HG03378 (cell line): ENCODE measurements around the gene GNAI1.

Experiments used
- ATAC-seq: cut with Tn5 transposase; IDR thresholded peaks from one replicate; pipeline ENCODE4 v1.9.1; 2021; ENCODE audit warnings: mild to moderate bottlenecking, moderate library complexity; ENCODE audit not compliant: unreplicated experiment

Gene GNAI1

GRCh38 chr7:80244206-80244916, 109.7 kb downstream of the GNAI1 start:
- no peak for ATAC-seq

DNA sequence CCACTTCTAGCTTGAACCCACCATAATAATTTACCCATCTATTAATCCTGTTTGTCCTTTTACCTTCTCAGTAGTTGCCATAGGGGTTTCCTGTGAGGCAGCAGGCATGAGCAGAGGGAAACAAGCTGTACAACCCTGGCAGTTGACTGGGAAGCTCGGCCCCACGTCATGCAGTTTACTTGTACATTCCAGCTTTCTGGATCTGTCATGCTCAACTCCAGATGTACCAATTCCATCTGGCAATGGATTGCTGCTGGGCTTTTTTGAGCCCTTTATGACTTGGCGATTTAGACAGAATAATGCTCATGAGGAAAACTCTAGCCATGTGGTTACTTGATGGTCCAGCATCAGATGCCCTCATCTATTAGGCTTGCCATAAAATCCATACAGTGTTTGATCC, 112.5 kb downstream of the GNAI1 start:
- ATAC-seq: no peak

GRCh38 chr7:80247891-80248290, 113.3 kb downstream of the GNAI1 start:
- no peak for ATAC-seq

GRCh38 chr7:80249184-80249583, 114.6 kb downstream of the GNAI1 start:
- no peak for ATAC-seq

- ATAC-seq: no peak
Measured at GRCh38 chr7:80249619-80250295, 115.1 kb downstream of the GNAI1 start.

DNA sequence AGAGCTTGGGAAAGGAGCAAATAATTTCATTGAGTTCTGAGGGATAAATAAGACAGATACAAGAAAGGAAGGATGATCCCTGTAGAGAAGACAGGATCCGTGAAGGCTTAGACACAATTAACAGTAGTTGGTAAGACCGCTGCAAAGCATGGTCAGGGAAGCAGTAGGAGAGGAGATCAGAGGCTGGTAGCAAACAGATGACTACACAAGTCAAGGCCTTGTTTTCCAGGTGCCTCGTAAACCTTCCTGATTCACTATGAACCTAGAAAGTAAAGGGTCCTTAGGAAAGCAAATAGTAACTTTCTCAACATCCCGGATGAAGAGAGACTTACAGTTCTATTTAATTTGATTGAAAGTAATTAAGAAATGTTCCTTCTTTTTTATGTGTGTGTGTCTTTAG, 118.6 kb downstream of the GNAI1 start:
- no peak for ATAC-seq

DNA sequence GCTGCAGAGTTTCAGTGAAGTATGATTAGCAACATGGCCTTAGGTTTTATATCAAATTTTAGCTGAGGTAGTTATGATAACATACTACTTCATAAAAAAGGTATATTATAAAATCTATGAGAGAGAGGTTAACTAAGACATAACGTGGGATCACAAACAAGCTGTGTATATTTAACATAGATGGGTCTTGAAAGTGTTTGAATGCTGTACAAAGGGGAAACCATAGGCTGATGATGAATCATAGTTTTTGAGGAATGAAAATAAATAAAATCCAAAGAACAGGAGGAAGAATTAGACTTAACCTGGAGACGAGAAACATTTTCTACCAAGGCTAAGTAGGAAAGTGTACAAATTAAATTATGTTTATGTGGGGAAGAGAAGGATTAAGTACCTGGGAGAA, 119.0 kb downstream of the GNAI1 start:
- ATAC-seq: no peak

DNA sequence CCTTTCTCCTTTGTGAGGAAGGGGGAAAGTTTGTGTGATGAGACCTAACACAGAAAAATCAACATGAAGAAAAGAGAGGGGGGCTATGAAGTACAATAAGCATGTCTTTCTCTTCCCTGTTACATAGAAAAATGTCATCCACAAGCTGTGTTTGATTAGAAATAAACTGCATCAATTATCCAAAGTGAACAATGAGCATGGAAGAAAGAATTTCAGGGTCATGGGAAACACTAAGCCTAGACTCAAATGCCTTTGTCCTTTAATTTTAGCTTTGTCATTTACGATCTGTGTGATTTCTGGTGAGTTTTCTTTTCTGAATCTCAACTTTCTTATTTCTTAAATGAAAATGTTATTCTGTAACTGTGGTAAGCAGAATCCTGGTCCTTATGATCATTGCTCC, 121.0 kb downstream of the GNAI1 start:
- ATAC-seq: no peak

- ATAC-seq: no peak
Measured at GRCh38 chr7:80257756-80258155, 123.1 kb downstream of the GNAI1 start.

- no peak for ATAC-seq
Measured at GRCh38 chr7:80260606-80261005, 126.0 kb downstream of the GNAI1 start.

- no peak for ATAC-seq
Measured at GRCh38 chr7:80263333-80263732, 128.7 kb downstream of the GNAI1 start.

DNA sequence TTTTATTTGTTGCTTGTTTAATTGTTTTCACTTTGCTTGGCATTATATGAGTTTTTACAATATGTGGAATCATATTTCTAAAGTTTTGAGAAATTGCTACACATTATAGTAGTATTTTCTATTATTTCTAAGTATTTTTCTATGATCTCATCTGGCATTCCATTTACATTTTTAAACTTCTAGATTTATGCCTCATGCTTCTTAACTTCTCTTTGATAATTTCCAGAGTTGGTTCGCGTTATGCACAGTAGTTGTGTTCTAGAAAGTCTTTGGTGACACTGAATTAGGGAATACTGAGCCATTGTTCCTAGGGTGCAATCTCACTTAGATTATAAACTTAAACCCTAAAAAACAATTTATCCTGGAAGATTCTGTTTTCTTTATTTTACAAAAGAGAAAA, 129.2 kb downstream of the GNAI1 start:
- ATAC-seq: no peak

GRCh38 chr7:80264769-80265495, 130.3 kb downstream of the GNAI1 start:
- ATAC-seq: no peak

DNA sequence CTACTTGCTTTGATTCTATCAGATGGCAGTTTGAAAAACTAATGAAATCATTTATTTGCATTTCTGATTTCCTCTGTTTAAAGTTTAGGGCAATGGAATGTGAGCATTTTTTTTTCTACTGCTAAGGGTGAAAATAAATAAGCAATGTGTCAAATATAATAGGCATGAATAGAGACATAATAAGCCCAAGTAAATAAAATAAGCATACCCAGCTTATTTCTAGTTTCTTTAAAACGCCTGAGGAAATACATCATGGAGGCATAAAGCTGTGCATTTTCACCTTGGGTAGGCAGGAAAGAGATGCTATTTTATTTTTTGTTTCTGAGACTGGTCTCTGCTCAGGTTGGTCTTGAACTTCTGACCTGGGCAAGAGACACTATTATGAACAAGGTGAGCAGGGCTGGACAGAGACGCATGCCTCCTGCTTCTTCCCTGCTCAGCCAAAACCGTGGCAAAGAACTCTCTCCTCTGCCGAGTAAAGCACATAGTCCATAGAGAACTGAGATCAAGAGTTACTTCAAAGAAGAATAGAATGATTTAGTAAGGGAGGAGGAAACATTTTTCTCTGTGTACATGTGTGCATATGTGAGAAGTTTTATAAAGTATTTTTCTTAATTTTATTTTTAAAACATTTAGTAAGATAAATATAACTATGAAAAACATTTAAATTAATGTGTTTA, 138.1 kb downstream of the GNAI1 start:
- ATAC-seq: no peak

DNA sequence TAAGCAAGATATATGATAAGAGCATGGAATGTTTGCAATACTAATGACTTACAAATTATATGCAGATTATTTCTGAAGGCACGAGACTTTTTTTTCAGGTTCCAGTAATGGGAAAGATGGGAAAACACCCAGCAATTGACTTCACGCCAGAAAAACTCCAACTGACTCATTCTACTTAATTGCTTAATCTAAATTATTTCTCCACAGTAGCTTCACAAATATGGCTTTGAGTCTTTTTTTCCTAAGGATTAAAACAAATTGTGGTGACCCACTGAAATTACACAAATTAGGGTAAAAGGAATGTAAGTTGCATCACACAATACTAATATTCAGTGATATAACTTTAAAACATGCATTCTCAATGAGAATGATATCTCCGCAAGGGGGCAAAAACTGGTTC, 138.7 kb downstream of the GNAI1 start:
- no peak for ATAC-seq

DNA sequence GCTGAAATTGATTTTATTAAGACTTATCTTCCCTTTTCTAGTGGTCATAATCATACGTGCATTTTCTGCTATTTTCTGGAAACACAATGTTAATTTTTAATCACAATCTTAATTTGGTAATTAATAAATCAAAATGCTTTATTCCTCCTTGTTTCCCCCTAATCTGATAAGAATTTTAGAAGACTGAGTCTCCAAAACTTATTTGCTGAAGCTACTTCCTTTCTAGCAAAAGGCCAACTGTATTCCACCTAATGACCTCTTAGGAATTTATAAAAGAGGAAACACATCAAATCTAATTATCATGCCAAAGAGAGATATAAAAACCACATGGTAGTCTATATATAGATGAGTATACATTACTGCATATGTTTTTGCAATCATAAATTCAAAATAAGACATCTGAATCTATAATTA, 140.6 kb downstream of the GNAI1 start:
- no peak for ATAC-seq
